Measurements from ENCODE around the gene TRRAP.
"Not testable (repeated sequence)": the region's sequence is repeated elsewhere in the genome, so short reads cannot be mapped to it uniquely, and the experiment has no call there.

Gene TRRAP

GRCh38 chr7:98866351-98866750, 12.0 kb upstream of the TRRAP start:
- DNase-seq (ENCODE audit: low read depth): no peak

GRCh38 chr7:98866765-98867164, 11.6 kb upstream of the TRRAP start:
- no peak for DNase-seq (ENCODE audit: low read depth)

GRCh38 chr7:98868450-98868849, 9.9 kb upstream of the TRRAP start:
- DNase-seq (ENCODE audit: low read depth): no peak

GRCh38 chr7:98869027-98869596, 9.2 kb upstream of the TRRAP start:
- DNase-seq (ENCODE audit: low read depth): no peak

- DNase-seq (ENCODE audit: low read depth): no peak
Measured at GRCh38 chr7:98869597-98870120, 8.7 kb upstream of the TRRAP start, which contains the start of gene TMEM130. TMEM130 (minus strand) TSS chr7:98870014; CDS start chr7:98869861, 153 bp downstream.

- peak; percentile 26 for DNase-seq (ENCODE audit: low read depth)
Measured at GRCh38 chr7:98870121-98870651, 8.1 kb upstream of the TRRAP start.

- no peak for DNase-seq (ENCODE audit: low read depth)
Measured at GRCh38 chr7:98870807-98871491, 7.4 kb upstream of the TRRAP start.

GRCh38 chr7:98872328-98872924, 5.9 kb upstream of the TRRAP start:
- no peak for DNase-seq (ENCODE audit: low read depth)

GRCh38 chr7:98873610-98874009, 4.7 kb upstream of the TRRAP start:
- DNase-seq (ENCODE audit: low read depth): not testable (repeated sequence)

- DNase-seq (ENCODE audit: low read depth): no peak
Measured at GRCh38 chr7:98874942-98875341, 3.4 kb upstream of the TRRAP start.

- DNase-seq (ENCODE audit: low read depth): no peak
Measured at GRCh38 chr7:98875501-98875900, 2.8 kb upstream of the TRRAP start.

- DNase-seq (ENCODE audit: low read depth): no peak
Measured at GRCh38 chr7:98877146-98877545, 1.2 kb upstream of the TRRAP start.

- no peak for DNase-seq (ENCODE audit: low read depth)
Measured at GRCh38 chr7:98877692-98878364, 504 bp upstream of the TRRAP start.

GRCh38 chr7:98879198-98879978, 1.1 kb downstream of the TRRAP start:
- DNase-seq (ENCODE audit: low read depth): no peak

- DNase-seq (ENCODE audit: low read depth): no peak
Measured at GRCh38 chr7:98879979-98880315, 1.6 kb downstream of the TRRAP start.

GRCh38 chr7:98880485-98880884, 2.2 kb downstream of the TRRAP start:
- no peak for DNase-seq (ENCODE audit: low read depth)

GRCh38 chr7:98881561-98882315, 3.4 kb downstream of the TRRAP start:
- DNase-seq (ENCODE audit: low read depth): no peak

GRCh38 chr7:98884416-98884815, 6.1 kb downstream of the TRRAP start:
- DNase-seq (ENCODE audit: low read depth): no peak

- DNase-seq (ENCODE audit: low read depth): no peak
Measured at GRCh38 chr7:98887038-98887437, 8.7 kb downstream of the TRRAP start.

GRCh38 chr7:98892609-98893008, 14.3 kb downstream of the TRRAP start:
- no peak for DNase-seq (ENCODE audit: low read depth)

- no peak for DNase-seq (ENCODE audit: low read depth)
Measured at GRCh38 chr7:98899816-98900215, 21.5 kb downstream of the TRRAP start.
